HK-2 (cell line): Measurements from ENCODE around the gene MIGA1.

Source experiments
- DNase-seq: peaks from one replicate; pipeline ENCODE4 v3.0.0-alpha.2; 2018; ENCODE audit not compliant: unreplicated experiment

The MIGA1 gene

DNA sequence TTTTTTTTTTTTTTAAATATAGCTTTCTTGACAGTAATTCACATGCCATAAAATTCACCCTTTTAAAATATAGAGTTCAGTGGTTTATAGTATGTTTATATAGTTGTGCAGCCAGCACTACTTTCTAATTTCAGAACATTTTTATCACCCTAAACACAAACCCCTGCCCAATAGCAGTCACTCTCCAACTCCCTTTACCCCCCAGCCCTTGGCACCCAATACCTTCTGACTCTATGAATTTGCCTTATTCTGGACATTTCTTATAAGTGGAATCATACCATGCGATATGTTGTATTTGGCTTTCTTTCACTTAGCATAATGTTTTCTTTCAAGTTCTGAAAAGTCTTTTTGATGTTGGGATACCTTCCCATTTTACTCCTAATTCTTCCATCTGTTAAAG is 66.5 kb downstream of the MIGA1 start:
- no peak for DNase-seq

DNA sequence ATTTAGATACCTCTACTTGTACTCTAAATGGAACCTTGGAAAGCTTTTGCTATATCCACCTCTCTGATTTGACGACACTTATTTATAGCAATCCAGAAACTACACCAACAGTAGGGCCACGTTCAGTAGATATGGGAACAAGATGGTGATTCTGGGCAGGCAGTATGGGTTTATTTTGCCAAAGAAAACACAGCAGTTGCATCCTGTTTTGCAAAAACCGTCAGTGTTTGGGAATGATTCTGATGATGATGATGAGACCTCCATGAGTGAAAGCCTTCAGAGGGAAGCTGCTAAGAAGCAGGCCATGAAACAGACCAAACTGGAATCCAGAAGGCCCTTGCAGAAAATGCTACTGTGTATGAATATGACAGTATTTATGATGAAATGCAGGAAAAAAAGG is 67.5 kb downstream of the MIGA1 start:
- DNase-seq, result no peak

DNA sequence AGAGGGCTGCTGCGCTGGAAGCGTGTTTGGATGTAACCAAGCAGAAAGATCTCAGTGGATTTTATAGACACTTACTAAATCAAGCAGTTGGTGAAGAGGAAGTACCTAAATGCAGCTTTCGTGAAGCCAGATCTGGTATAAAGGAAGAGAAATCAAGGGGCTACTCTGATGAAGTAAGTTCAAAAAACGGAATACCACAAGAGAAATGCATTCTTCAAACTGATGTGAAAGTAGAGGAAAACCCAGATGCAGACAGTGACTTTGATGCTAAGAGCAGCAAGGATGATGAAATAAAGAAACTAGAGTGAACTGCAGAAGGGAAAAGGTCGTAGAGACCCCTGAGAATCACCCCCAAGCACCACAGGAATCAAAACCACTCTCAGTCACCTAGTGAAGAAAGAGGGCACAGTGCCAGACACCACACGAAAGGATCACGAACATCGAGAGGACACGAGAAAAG is 68.2 kb downstream of the MIGA1 start:
- no peak for DNase-seq

DNA sequence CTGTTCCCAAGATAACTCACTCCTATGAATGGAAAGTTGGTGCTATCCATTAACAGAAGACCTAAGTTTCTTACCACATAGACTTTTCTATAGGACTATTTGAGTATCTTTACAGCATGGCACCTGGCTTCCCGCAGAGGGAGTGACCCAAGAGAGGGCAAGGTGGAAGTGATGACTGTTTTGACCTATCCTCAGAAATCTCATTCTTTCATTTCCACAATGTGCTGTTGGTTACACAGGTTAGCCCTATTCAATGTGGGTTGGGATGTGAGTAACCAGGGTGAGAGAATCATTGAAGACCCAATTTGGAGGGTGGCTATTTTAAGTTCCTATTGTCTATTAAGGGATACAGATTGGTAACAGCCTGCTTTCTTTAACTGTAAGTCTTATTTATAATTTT is 70.6 kb downstream of the MIGA1 start:
- DNase-seq, result no peak

DNA sequence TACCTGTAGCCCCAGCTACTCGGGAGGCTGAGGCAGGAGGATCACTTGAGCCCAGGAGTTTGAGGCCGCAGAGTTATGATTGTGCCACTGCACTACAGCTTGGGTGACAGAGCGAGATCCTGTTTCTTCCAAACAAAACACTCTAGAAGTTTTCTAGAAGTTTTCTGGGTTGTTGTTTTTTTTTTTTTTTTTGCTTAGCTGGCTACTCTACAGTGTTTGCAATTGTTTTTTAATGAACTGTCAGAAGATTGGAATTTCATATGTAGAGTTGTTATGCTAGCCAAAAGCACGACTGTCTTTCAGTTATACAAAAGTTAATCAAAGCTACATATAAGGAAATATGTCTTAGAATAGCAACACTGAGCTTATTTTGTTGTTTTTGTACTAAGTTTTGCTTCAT is 78.1 kb downstream of the MIGA1 start:
- no peak for DNase-seq

DNA sequence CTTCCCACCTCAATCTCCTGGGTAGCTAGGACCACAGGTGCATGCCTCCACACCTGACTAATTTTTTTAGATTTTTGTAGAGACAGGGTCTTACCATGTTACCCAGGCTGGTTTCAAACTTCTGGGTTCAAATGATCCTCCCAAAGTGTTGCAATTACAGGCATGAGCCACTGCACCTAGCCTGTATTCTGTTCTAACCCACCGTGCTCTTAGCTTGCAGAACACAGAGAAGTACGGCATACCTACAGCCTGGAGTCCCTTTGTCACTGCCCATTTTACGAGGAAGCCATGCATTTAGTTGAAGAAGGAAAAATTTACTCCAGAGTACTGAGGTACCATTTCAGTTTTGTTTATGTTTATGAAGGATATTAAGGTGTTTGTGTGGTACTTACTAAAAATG is 79.3 kb downstream of the MIGA1 start:
- no peak for DNase-seq

DNA sequence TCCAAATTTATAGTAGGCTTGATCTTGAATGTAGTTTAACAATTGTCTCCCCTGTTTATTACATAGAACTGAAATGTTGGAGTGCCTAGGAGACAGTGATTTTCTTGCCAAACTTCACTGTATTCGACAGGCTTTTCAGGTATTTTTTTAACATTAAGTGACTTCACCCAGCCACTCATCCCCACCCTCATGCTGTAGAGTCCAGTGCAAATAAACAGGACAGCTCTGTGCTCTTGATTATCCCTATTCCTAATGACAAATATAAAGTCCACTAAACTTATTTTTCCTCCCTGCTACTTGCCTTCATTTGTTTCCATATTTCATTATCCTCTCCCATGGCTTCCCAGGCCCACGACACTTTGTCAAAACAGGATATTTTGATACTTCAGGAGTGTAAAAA is 79.8 kb downstream of the MIGA1 start:
- no peak for DNase-seq

DNA sequence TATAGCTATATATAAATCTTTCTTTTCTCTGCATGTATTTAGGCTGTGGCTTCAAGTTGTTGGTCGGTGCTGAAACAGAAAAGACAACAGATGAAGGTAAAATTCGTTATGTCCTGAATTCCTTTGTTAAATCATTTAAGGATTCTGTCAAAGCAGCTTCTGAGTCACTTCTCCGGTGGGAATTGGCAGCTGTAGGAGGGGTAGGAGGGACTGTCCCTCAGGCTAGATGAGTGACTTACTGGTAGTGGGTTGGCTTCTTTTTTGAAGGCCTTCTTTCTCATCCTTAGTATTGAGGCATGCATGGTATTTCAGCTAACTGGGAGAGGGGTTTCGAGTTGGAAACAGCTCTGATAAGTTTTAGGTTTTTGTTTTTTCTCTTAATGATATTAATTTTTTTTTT is 86.8 kb downstream of the MIGA1 start:
- DNase-seq, result peak; percentile 25

DNA sequence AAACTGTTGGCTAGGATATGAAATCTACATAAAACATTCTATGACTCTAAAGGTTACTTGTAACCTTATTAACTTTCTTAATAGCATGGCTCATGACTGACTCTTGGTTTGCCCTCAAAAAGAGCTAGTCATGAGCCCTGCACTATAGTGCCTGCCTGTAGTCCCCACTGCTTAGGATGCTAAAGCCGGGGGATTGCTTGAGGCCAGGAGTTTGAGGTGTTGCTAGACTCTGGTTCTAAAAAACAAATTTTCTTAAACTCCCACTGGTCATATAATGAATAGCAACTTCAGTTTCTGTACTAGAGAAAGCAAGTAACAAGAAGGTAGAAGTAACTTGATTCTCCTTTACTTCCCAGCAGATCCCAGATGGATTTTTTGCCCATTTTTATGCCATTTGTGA is 93.2 kb downstream of the MIGA1 start:
- DNase-seq, result no peak

DNA sequence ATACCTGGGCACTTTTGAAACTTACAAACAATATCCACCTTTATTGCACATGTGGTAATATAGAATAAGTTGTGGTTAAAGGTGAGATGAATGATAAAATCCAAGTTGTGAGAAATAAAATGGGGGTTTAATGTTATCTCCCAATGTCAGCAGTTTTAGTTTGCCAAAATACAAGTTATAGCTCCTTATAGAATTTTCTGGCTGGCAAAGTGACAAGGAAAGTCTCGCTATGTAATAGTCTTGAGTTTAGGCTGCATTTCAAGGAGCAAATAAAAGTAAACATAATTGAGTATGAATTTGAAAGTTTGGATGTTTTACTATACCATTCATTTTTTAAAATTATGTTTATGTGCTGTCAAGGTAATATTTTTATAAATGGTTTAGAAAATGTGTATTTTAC is 94.0 kb downstream of the MIGA1 start:
- no peak for DNase-seq

DNA sequence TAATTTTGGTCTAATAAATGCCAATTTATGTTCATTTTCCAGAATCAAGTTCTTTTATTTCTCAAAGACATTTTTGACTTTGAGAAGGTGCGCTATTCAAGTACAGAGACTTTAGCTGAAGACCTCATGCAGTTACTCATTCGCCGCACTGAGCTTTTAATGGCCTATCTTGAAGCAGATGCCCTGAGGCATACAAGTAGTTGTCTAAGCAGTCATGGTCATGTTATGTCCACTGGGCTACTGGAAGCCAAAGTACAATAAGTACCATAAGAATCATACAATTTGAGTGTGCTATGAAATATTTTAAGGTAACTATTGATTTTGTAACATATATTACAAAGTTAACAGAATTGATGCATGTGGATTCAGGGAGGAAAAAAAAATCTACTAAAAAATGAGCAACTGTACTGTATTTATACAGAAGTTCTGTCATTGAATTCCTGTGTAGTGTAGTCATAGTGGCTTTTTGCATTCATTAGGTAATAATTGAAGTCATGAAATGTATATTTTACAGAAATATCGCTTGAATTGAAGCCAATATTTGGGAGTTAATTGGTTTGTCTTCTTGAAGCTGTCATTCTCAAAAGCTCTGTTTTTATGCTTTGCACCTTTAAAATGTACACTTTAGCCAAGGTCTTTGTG is 95.5 kb downstream of the MIGA1 start:
- no peak for DNase-seq

DNA sequence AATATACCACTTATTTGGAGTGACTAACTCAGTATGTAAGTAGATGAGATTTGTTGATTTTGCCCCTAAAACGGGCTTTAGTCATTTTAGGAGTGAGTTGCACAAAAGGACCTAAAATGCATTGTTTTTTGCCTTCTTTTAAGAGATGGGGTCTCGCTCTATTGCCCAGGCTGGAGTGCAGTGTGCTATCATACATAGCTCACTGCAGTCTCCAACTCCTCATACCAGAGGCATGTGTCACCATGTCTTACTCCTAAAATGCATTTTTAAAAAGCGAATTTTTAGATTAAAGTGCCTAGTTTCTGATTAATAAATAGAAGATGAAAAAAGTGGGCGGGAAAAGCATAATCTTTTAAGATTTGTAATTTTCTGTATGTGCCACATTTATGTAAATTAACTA is 97.4 kb downstream of the MIGA1 start:
- DNase-seq, result no peak

DNA sequence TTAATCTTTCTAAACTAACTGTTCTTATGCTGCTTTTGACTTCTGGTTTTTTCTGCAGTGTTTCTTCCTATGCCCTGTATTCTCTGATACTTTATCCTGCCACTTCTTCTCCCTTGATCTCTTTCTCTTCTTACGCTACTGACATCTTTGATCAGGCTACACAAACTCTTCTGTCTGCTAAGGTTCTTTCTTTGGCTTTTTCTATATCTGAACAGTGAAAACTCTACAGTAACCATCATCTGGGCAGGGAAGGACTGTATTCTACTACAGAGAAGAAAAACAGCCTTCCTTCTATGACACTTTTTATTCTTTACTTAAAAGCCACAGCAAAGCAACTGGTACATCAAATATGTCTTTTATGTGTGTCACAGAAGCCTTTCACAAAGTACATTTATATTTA is 101.6 kb downstream of the MIGA1 start:
- no peak for DNase-seq

DNA sequence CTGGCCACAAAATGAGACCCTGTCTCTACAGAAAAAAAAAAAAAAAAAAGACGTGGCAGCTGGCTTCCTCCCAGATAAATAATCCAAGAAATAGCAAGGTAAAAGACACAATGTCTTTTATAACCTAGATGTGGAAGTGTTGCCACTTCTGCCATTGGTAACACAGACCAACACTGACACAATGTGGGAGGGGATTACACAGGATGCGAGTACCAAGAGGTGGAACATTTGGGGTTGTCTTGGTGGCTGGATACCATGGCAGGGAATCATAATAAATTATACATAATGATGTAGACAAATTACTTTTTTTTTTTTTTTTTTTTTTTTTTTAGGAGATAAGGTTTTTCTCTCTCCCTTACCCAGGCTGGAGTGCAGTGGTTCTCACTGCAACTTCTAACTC is 103.0 kb downstream of the MIGA1 start:
- DNase-seq, result no peak

DNA sequence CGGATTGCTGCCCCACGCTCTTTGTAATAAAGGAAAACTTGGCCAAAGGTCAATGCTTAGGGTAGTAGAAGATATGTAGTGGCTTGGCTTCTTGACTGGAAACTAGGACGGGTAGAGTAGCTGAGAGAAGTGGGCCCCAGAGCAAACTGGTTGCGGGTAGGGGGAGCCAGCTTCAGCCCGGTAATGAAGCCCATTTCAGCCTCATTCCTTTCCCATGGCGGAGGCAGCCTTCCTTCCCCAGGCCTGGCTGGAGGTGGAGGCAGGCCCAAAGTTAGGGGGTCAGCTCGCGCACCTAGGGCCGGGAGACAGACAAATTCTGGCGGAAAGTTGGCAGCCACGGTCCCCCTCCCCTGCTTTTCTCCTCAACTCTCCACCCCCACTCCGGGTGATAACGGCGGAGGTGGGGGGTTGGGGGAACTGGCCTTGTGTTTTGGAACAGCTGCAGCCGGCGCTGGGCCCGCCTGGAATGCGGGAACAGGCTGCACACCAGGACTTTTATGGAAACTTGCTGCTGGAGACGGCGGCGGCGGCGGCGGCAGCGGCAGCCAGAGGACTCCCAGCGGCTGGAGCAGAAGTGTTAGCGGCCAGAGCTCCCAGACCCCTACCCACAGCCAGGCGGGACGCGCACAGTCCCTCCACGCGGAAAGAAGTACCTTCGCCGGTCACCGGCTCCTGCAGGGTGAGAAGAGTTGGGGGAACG is 108.8 kb downstream of the MIGA1 start, which contains the start of gene NEXN:
Gene NEXN, plus strand, starts transcription at position 544 of the 700 bp plus-strand sequence. CDS start 27,483 bp downstream, outside the sequence.
- DNase-seq, result peak; percentile 81

DNA sequence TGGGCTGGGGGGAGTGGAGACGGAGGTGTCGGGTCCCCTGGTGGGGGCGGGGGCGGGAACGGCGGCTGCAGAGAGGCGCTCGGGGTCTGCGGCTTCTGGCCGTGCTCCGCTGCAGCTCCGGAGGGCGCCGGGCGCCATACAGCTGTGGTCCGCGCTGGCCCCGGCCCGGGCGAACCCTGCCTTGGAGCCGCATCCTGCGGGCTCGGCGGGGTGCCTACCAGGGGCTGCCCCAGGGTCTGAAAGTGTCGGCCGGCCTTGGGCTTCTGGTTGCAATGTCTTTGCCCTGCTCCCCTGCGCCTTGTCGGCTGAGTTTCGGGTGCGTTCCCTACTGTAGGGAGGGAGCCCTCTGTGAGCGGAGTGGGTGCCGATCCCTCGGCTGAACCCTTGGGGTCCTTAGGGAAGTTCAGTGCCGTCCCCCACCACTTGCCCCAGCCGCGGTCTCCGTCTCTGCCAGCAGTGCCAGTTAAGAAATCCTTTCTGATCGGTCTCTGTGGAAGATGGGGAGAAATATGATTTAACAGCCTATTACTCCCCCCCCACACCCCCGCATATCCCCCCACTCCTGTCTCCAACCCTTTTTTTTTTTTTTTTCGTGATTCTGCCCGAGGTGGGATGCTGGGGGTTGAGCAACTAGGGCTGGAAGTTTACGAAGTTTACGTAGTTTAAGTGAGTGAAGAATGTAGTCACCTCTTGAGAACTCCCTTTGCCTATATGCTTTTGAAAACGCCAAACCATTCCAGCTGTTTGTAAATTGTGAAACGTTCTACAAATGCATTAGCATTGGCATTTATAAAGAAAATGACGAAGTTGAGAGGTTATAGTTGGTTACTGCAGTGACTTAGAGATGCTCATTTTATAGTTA is 109.6 kb downstream of the MIGA1 start:
- DNase-seq, result peak; percentile 61

DNA sequence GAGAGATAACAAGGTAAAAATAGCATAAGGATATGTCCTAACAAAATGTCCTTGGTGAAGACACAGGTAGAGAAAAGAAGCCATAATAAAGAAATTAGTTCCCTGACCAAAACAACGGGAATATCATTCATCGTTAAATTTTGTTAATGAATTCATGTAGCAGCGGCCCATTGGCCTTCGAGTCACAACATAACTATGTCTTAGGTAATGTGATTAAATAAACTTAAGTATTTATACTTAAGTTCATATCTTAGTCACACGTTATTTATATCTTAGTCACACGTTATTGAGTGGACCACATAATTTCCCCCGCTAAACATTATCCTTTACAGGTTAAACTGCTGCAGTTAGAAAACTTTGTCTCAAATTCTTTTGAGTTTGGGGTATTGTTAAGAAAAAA is 110.2 kb downstream of the MIGA1 start:
- DNase-seq, result peak; percentile 13

DNA sequence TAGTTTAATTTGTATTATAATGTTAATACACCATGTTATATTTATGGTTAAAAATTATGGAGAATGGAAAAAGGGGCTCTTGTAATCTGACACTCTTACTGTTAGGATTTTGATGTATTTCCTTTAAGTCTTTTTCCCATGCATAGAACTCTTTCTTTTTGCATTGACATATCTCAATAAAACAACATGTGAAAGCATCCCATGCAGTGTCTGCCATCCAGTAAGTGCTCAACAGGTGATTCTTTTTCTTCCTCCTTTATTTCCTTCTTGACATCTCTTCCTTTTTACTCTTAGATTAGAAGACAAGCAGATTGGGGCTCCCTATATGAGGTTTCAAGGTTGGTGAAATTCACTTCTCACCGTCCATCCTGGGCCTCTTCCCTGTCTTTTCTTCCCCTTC is 111.8 kb downstream of the MIGA1 start:
- no peak for DNase-seq

DNA sequence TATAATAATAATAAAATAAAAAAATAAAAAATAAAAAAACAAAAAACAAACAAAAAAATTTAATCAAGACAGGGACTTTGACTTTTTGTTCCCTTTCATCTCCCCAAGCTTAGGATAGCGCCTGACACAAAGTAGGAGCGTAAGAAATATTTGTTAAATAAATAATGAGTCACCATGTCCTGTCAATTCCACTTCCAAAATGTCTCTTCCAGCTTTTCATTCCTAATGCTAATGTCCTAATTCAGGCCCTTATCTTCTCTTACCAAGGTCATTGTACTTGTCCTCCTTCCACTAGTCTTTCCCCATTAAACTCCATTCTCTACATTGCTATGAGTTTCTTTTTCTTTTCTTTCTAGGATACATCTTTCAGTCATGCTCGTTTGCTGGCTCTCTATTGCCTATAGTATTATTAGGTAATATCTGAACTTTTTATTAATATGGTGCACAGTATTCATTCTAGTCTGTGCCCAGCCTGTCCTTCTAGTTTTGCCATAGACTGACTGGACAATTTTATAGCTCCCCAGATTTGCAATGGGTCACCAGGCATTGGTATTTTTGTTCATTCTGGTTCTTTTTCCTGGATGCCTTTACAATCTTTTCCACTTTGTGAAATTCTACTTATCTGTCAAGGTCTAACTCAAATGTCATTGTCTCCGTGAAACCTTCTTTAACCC is 120.3 kb downstream of the MIGA1 start:
- no peak for DNase-seq

DNA sequence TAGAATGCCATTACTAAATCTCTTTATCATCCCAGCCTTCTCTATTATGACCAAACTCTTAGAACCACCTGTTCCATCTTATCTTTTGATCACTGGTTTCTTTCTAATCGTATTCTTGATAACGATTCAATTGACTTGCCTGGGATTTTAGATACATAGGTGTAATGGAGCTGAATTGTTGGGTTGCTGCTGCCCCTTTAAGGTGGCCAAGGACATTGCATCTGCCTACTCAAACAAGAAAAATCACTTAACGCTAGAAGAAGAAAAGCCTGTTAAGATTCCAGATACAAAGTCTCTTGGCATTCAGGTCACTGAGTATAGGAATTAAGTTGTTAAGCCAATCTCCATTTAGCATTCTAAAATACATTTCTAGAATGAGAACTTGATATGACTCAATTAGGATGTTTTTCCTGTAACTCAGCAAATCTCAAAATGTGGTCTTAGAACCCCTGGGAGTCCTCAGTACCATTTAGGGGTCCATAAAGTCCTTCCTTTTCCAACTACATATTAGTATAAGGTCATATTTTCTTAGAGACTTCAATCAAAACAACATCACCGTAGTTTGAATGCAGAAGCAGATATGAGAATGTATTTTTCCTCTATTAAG is 121.3 kb downstream of the MIGA1 start:
- DNase-seq, result no peak

DNA sequence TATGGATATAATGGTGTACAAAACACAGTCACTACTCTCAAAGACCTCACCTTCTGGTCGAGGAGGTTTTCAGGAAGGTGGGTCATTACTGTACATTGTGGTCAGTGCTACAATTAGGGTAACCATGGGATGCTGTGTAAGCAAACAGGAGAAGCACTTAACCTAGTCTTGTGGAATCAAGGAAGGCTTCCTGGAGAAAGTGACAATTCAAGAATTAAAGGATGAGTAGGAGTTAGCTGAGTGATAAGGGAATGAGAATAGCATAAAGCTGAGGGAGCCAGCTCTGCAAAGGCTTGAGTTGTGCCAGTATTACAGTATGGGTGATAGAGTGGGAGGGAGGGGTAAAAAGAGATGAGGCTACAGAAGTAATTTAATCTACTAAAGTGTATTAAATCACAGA is 126.2 kb downstream of the MIGA1 start:
- no peak for DNase-seq
